ENCODE results near the gene DLG2.
"Not testable (repeated sequence)": the region's sequence is repeated elsewhere in the genome, so short reads cannot be mapped to it uniquely, and the experiment has no call there.

Gene DLG2

DNA sequence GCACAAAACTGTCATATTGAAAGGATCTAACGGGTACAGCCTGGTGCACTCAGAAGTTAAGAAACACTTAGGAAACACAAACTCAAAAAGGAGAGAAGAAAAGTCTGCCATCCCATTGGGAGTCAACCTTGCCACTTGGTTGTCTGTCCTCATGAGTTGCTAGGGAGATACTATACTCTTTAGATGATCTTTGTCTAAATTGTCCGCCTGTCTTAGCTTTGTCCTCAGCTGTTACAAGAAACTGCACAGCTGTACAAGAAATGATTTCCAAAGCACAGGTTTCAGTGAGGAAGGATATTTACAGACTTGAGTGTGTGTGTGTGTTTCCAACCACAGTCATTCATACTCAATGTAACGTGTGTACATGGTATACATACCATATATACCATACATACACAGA is 2171.8 kb downstream of the DLG2 start:
- peaks cover 29% of the 10 kb centered on the region for H3K36me3 ChIP-seq (ENCODE audit: insufficient read depth, low read length)
- no peak for TF ChIP-seq EZH2 (IDR thresholded peaks at IDR 0.05; ENCODE audit: borderline replicate concordance, low read length)

DNA sequence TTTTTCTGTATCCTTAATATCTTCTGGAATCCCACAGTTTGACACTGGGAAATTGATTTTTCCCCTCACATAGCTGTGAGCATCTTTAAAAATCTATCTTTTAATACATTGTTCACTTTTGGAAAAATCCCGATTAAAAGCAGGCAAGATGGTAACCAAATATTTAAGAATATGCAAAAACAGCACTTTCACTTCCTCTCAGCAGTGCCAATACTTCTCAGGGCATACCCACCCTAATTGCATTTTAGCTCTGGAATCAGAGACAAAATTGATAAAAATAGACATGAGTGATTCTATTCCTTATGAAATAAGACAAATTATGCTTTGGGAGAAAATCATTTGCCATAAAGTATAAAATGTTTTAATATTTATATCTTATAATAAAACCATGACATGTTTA is 2172.5 kb downstream of the DLG2 start:
- Histone ChIP-seq H3K79me2 (ENCODE audit: insufficient read depth, low read length) (no peaks in the 10 kb centered on the region), H3K9me3 (ENCODE audit: low read length) (no peaks in the 10 kb centered on the region), H3F3A (ENCODE audit: insufficient read depth, low read length) (no peaks in the 10 kb centered on the region), H2AFZ (ENCODE audit: low read length) (no peak overlapping the region), H3K9me2 (ENCODE audit: low read depth, low read length) (no peaks in the 10 kb centered on the region), H3K4me1 (ENCODE audit: insufficient read depth, low read length, severe bottlenecking) (peaks cover 9% of the 10 kb centered on the region), H4K20me1 (ENCODE audit: insufficient read depth, low read length) (no peaks in the 10 kb centered on the region), H3K4me3 (ENCODE audit: low read depth, low read length, poor library complexity, severe bottlenecking) (no peak overlapping the region), H3K9ac (ENCODE audit: low read length) (no peak overlapping the region), H3K36me3 (ENCODE audit: insufficient read depth, low read length) (peaks cover 25% of the 10 kb centered on the region), H3K27ac (ENCODE audit: low read depth, low read length, poor library complexity, severe bottlenecking) (no peak overlapping the region), H3K4me2 (ENCODE audit: low read length) (no peak overlapping the region), H3K27me3 (ENCODE audit: insufficient read depth, low read length) (no peaks in the 10 kb centered on the region)
- TF ChIP-seq EZH2 (IDR thresholded peaks at IDR 0.05; ENCODE audit: borderline replicate concordance, low read length) = no peak

More for the DNA sequence above, 2171.8 kb downstream of the DLG2 start:
- Histone ChIP-seq H3K27ac (ENCODE audit: low read depth, low read length, poor library complexity, severe bottlenecking) (no peak overlapping the region), H3F3A (ENCODE audit: insufficient read depth, low read length) (no peaks in the 10 kb centered on the region), H2AFZ (ENCODE audit: low read length) (no peak overlapping the region), H3K79me2 (ENCODE audit: insufficient read depth, low read length) (no peaks in the 10 kb centered on the region), H3K9ac (ENCODE audit: low read length) (no peak overlapping the region), H3K9me3 (ENCODE audit: low read length) (no peaks in the 10 kb centered on the region), H3K4me2 (ENCODE audit: low read length) (no peak overlapping the region), H4K20me1 (ENCODE audit: insufficient read depth, low read length) (no peaks in the 10 kb centered on the region), H3K9me2 (ENCODE audit: low read depth, low read length) (no peaks in the 10 kb centered on the region), H3K4me3 (ENCODE audit: low read depth, low read length, poor library complexity, severe bottlenecking) (no peak overlapping the region), H3K4me1 (ENCODE audit: insufficient read depth, low read length, severe bottlenecking) (peaks cover 9% of the 10 kb centered on the region), H3K27me3 (ENCODE audit: insufficient read depth, low read length) (no peaks in the 10 kb centered on the region)

DNA sequence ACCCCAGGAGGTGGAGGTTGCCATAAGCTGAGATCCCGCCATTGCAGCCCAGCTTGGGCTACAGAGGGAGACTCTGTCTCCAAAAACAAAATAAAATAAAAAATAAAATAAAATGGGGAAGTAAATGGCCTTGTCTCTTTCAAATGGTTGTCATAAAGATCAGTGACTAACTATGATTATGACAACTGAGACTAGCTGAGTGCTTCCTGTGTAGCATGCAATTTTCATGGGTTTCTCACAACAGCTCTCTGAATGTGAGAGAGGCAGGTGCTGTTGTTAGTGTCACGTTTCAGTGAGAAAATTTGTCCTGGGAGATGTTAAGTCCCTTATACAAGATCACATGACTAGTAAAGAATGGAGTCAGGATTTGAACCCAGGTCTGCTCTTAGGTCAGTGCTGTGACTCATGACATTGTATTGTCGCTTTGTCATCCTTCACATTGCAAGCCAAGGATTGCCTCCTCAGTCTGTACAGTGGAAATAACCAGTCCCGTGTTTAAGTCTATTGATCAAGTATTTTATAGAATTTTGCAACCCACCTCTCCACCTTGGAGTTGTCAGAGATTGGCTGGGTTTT is 2177.7 kb downstream of the DLG2 start:
- no peaks in the 10 kb centered on the region for H3K27me3 ChIP-seq (ENCODE audit: insufficient read depth, low read length)
- H3K36me3 ChIP-seq (ENCODE audit: insufficient read depth, low read length) = no peaks in the 10 kb centered on the region; the same call in 1 of the 2 replicates
- no peak overlapping the region for H3K4me2 ChIP-seq (ENCODE audit: low read length)
- no peak overlapping the region for H3K4me3 ChIP-seq (ENCODE audit: low read depth, low read length, poor library complexity, severe bottlenecking)
- no peaks in the 10 kb centered on the region for H3K9me3 ChIP-seq (ENCODE audit: low read length)
- no peaks in the 10 kb centered on the region for H4K20me1 ChIP-seq (ENCODE audit: insufficient read depth, low read length)
- no peaks in the 10 kb centered on the region for H3F3A ChIP-seq (ENCODE audit: insufficient read depth, low read length)
- no peaks in the 10 kb centered on the region for H3K9me2 ChIP-seq (ENCODE audit: low read depth, low read length)
- H3K79me2 ChIP-seq (ENCODE audit: insufficient read depth, low read length) = no peaks in the 10 kb centered on the region
- peaks cover under 1% of the 10 kb centered on the region for H3K4me1 ChIP-seq (ENCODE audit: insufficient read depth, low read length, severe bottlenecking)
- H3K9ac ChIP-seq (ENCODE audit: low read length) = no peak overlapping the region
- TF ChIP-seq, protein P1, sequence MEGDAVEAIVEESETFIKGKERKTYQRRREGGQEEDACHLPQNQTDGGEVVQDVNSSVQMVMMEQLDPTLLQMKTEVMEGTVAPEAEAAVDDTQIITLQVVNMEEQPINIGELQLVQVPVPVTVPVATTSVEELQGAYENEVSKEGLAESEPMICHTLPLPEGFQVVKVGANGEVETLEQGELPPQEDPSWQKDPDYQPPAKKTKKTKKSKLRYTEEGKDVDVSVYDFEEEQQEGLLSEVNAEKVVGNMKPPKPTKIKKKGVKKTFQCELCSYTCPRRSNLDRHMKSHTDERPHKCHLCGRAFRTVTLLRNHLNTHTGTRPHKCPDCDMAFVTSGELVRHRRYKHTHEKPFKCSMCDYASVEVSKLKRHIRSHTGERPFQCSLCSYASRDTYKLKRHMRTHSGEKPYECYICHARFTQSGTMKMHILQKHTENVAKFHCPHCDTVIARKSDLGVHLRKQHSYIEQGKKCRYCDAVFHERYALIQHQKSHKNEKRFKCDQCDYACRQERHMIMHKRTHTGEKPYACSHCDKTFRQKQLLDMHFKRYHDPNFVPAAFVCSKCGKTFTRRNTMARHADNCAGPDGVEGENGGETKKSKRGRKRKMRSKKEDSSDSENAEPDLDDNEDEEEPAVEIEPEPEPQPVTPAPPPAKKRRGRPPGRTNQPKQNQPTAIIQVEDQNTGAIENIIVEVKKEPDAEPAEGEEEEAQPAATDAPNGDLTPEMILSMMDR (IDR thresholded peaks at IDR 0.05; ENCODE audit: low read length) = no peak
- TF ChIP-seq EZH2 (IDR thresholded peaks at IDR 0.05; ENCODE audit: borderline replicate concordance, low read length) = no peak
- no peak overlapping the region for H3K27ac ChIP-seq (ENCODE audit: low read depth, low read length, poor library complexity, severe bottlenecking)
- no peak overlapping the region for H2AFZ ChIP-seq (ENCODE audit: low read length)

DNA sequence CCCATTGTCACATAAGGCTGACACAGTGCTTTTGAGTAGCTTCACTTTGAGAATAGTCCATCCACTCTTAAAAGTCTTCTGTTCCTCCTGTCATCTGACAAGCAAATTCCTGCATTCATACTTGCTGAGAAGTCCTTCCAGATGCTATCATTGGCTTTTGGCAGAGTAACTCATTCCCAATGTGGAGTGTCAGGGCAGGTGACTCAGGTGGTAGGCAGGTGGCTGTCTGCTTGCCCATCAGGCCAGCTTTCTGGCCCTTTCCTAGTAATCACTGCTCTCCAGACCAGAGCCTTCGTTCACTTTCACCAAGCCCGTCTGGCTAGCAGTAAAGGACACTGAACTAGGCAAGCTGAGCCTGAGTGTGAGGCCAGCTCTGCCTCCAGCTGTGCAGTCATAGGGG is 2178.5 kb downstream of the DLG2 start:
- Histone ChIP-seq H3K27ac (ENCODE audit: low read depth, low read length, poor library complexity, severe bottlenecking) (no peak overlapping the region), H3K4me1 (ENCODE audit: insufficient read depth, low read length, severe bottlenecking) (no peaks in the 10 kb centered on the region), H3K36me3 (ENCODE audit: insufficient read depth, low read length) (no peaks in the 10 kb centered on the region; the same call in 1 of the 2 replicates), H3K4me2 (ENCODE audit: low read length) (no peak overlapping the region), H3K4me3 (ENCODE audit: low read depth, low read length, poor library complexity, severe bottlenecking) (no peak overlapping the region), H4K20me1 (ENCODE audit: insufficient read depth, low read length) (no peaks in the 10 kb centered on the region), H3K9me2 (ENCODE audit: low read depth, low read length) (no peaks in the 10 kb centered on the region), H3F3A (ENCODE audit: insufficient read depth, low read length) (no peaks in the 10 kb centered on the region), H3K9me3 (ENCODE audit: low read length) (no peaks in the 10 kb centered on the region), H3K27me3 (ENCODE audit: insufficient read depth, low read length) (no peaks in the 10 kb centered on the region), H3K9ac (ENCODE audit: low read length) (no peak overlapping the region), H2AFZ (ENCODE audit: low read length) (no peak overlapping the region), H3K79me2 (ENCODE audit: insufficient read depth, low read length) (no peaks in the 10 kb centered on the region)
- TF ChIP-seq, protein P1 (IDR thresholded peaks at IDR 0.05; ENCODE audit: low read length) = no peak
- TF ChIP-seq EZH2 (IDR thresholded peaks at IDR 0.05; ENCODE audit: borderline replicate concordance, low read length) = no peak

DNA sequence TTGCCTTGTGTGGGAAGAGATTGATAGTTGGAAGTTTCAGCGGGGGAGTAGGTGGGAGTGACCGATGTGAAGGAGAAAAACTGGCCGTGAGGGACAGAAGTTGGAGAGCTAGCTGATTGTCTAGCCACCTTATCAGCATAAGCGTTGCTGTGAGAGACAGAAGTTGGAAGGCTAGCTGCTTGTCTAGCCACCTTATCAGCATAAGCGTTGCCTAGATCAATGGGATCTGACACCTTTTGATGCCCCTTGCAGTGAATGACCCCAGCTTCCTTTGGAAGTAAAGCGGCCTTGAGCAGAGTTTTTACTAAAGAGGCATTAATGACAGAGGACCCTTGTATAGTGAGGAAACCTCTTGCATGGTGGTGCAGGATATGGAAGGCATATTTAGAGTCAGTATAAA is 2183.3 kb downstream of the DLG2 start:
- not testable (repeated sequence) for H3K36me3 ChIP-seq (ENCODE audit: insufficient read depth, low read length); H3K4me1 ChIP-seq (ENCODE audit: insufficient read depth, low read length, severe bottlenecking); H3K9me2 ChIP-seq (ENCODE audit: low read depth, low read length); H3K4me3 ChIP-seq (ENCODE audit: low read depth, low read length, poor library complexity, severe bottlenecking); H3K9ac ChIP-seq (ENCODE audit: low read length); H3K4me2 ChIP-seq (ENCODE audit: low read length); H3K79me2 ChIP-seq (ENCODE audit: insufficient read depth, low read length); H3K27ac ChIP-seq (ENCODE audit: low read depth, low read length, poor library complexity, severe bottlenecking); H2AFZ ChIP-seq (ENCODE audit: low read length); H3F3A ChIP-seq (ENCODE audit: insufficient read depth, low read length); H3K27me3 ChIP-seq (ENCODE audit: insufficient read depth, low read length); H4K20me1 ChIP-seq (ENCODE audit: insufficient read depth, low read length); H3K9me3 ChIP-seq (ENCODE audit: low read length)

Data from OCI-LY1 (cell line).